NOMO-1 treated with dmso at 0.1 percent for 144 hours (cell line): Measurements from ENCODE around the gene STPG2.

Experiments
- DNase-seq: peaks from one replicate; lab custom pipeline; 2025; ENCODE audit not compliant: unreplicated experiment; lab: John Stamatoyannopoulos, UW

The STPG2 gene

DNA sequence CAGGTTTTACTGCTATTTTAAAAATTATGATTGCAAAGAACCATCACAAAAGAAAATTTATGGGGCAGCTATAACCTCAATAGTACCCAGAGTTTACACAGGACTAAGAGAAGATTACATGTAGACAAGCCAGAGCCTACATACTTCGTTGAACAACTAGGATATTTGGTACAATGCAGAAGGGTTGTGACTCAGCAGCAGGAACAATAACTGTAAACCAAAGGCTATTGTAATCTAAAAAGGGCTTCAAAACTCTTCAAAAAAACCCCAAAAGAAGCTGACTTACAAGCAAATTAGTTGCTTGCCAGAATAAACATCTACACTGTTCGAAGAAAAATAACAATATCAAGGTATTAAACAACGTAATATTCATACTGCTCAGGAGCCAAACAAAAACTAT is 618.0 kb downstream of the STPG2 start:
- no peak for DNase-seq

DNA sequence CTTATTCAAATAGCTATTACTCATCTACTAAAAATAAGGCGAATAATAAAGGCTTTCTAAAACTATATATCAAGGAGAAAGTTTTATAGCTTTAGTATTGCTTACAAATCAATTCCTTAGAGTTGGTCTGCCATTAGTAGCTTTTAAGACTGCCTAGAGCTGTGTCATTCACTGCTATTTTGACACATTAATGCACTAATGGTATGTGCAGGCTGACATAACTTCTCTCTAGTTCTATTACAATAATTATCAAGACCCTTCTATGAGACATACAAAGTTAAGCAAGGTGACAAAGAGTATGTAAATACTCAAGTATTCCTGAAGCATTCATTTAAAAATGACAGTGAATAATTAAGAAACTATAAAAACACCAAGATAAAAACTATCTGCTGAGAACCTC is 625.3 kb downstream of the STPG2 start:
- no peak for DNase-seq

DNA sequence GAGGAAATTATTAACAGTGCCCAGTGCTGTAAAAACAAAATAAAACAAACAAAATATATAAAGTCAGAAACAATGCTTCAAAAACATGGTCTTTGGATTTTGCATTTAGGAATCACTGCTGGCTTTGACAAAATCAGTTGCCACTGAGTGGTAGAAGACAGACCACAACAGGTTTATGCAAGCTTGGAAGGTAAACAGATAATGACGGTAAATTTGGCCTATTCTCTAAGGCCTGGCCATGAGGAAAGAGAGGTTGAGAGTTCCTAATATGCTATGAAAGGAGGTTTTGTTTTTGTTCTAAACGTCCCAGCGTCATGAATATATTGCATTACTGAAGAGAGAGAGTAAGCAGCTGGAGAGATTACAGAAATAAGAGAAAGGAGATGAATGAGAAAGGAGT is 629.4 kb downstream of the STPG2 start:
- no peak for DNase-seq
